DND-41 (cell line): ENCODE measurements around the gene COMMD6.

Experiments used
- ATAC-seq: fragments of 200-7000 bp; cut with Tn5 transposase; 3 replicates; pipeline ENCODE4 v1.9.1; 2021; ENCODE audit warnings: low read depth; ENCODE audit not compliant: insufficient read depth
- DNase-seq: peaks from one replicate; pipeline ENCODE4 v3.0.0-alpha.2; 2020
- H2AFZ ChIP-seq: 2 replicates; pipeline ENCODE4 v1.6.0; 2012; ENCODE audit warnings: low read depth, low read length
- H3K27ac ChIP-seq: 2 replicates; pipeline ENCODE4 v1.5.1; 2012; ENCODE audit warnings: low read length, inconsistent platforms
- H3K27me3 ChIP-seq: fragments of 200-600 bp; sonication (generic); 2 replicates; pipeline ENCODE4 v1.6.0; 2012; ENCODE audit warnings: low read length, mild to moderate bottlenecking, inconsistent platforms; ENCODE audit not compliant: insufficient read depth, poor library complexity
- H3K36me3 ChIP-seq: 2 replicates; pipeline ENCODE4 v1.5.1; 2012; ENCODE audit warnings: low read length, inconsistent platforms; ENCODE audit not compliant: insufficient read depth
- H3K4me1 ChIP-seq: 2 replicates; pipeline ENCODE4 v1.5.1; 2012; ENCODE audit warnings: mild to moderate bottlenecking, low read length; ENCODE audit not compliant: insufficient read depth
- H3K4me2 ChIP-seq: 2 replicates; pipeline ENCODE4 v1.6.0; 2012; ENCODE audit warnings: mild to moderate bottlenecking, moderate library complexity, low read length, inconsistent platforms; ENCODE audit not compliant: insufficient read depth
- H3K4me3 ChIP-seq, 2 experiments: fragments of 200-600 bp in 1 of 2; shearing (Covaris generic) in 1 of 2; 2 replicates each; pipeline ENCODE4 v1.5.1; 2012 to 2016; ENCODE audit warnings: inconsistent platforms in 2 of 2, low read length in 2 of 2, mild to moderate bottlenecking in 2 of 2, low read depth in 1 of 2, moderate library complexity in 1 of 2
- H3K79me2 ChIP-seq: 2 replicates; pipeline ENCODE4 v1.6.0; 2012; ENCODE audit warnings: low read length, inconsistent platforms; ENCODE audit not compliant: insufficient read depth
- H3K9ac ChIP-seq: 2 replicates; pipeline ENCODE4 v1.6.0; 2012; ENCODE audit warnings: low read depth, mild to moderate bottlenecking, inconsistent platforms, low read length, moderate library complexity
- H3K9me3 ChIP-seq: 2 replicates; pipeline ENCODE4 v1.5.1; 2012; ENCODE audit warnings: low read length, moderate library complexity, mild to moderate bottlenecking, inconsistent platforms; ENCODE audit not compliant: insufficient read depth, severe bottlenecking
- H4K20me1 ChIP-seq: 2 replicates; pipeline ENCODE4 v1.6.0; 2012; ENCODE audit warnings: low read length; ENCODE audit not compliant: insufficient read depth
- CTCF ChIP-seq: IDR thresholded peaks from 2 replicates; pipeline ENCODE4 v1.5.1; 2012; ENCODE audit warnings: borderline replicate concordance, low read length, moderate library complexity, mild to moderate bottlenecking; ENCODE audit not compliant: poor library complexity, severe bottlenecking; ENCODE audit errors: extremely low read depth
- EZH2 ChIP-seq: IDR thresholded peaks from 3 replicates; pipeline ENCODE4 v1.6.1; 2012; ENCODE audit warnings: borderline replicate concordance, low read depth, mild to moderate bottlenecking, moderate library complexity, low read length, inconsistent platforms; ENCODE audit not compliant: severe bottlenecking

COMMD6 gene

GRCh38 chr13:75511051-75511625, 26.5 kb downstream of the COMMD6 start:
- Histone ChIP-seq H3K4me3 (no peak overlapping the region), H4K20me1 (no peaks in the 10 kb centered on the region), H3K36me3 (no peaks in the 10 kb centered on the region), H3K4me2 (no peak overlapping the region), H3K9me3 (no peaks in the 10 kb centered on the region), H3K4me1 (peaks cover 6% of the 10 kb centered on the region), H3K9ac (no peak overlapping the region), H3K79me2 (no peaks in the 10 kb centered on the region), H3K27ac (no peak overlapping the region), H3K27me3 (no peaks in the 10 kb centered on the region), H2AFZ (no peak overlapping the region)
- ATAC-seq, result no peak
- TF ChIP-seq EZH2 (no peak), CTCF (no peak)
- no peak for DNase-seq

GRCh38 chr13:75508002-75508548, 29.6 kb downstream of the COMMD6 start:
- TF ChIP-seq EZH2, result no peak
- TF ChIP-seq CTCF, result no peak
- DNase-seq (no peak), ATAC-seq (no peak)
- H3K4me1 ChIP-seq, result no peaks in the 10 kb centered on the region
- no peaks in the 10 kb centered on the region for H4K20me1 ChIP-seq
- H3K9me3 ChIP-seq, result no peaks in the 10 kb centered on the region
- H3K27ac ChIP-seq, result no peak overlapping the region
- H3K4me3 ChIP-seq, result no peak overlapping the region
- no peak overlapping the region for H3K4me2 ChIP-seq
- H3K9ac ChIP-seq, result no peak overlapping the region
- no peaks in the 10 kb centered on the region for H3K79me2 ChIP-seq
- H3K27me3 ChIP-seq, result no peaks in the 10 kb centered on the region
- no peak overlapping the region for H2AFZ ChIP-seq
- H3K36me3 ChIP-seq, result no peaks in the 10 kb centered on the region

GRCh38 chr13:75507027-75508001, 30.3 kb downstream of the COMMD6 start:
- Histone ChIP-seq H4K20me1 (no peaks in the 10 kb centered on the region), H3K9ac (no peak overlapping the region), H3K36me3 (no peaks in the 10 kb centered on the region), H3K79me2 (no peaks in the 10 kb centered on the region), H3K27me3 (no peaks in the 10 kb centered on the region), H3K27ac (no peak overlapping the region), H3K4me3 (no peak overlapping the region), H3K4me1 (no peaks in the 10 kb centered on the region), H2AFZ (no peak overlapping the region), H3K4me2 (no peak overlapping the region), H3K9me3 (no peaks in the 10 kb centered on the region)
- no peak for TF ChIP-seq CTCF
- TF ChIP-seq EZH2, result no peak
- no peak for DNase-seq
- ATAC-seq, result no peak
